HL-60 (cell line): Measurements from ENCODE around the gene RAB11B.

Source experiments
- POLR2AphosphoS5 ChIP-seq: IDR thresholded peaks from 2 replicates; pipeline ENCODE4 v1.6.1; 2012; ENCODE audit warnings: low read depth
- SPI1 ChIP-seq: IDR thresholded peaks from 2 replicates; pipeline ENCODE4 v1.6.1; 2012; ENCODE audit warnings: low read depth, mild to moderate bottlenecking, borderline replicate concordance
- TF ChIP-seq, protein P1 (sequence below): IDR thresholded peaks from one replicate; pipeline ENCODE4 v1.5.1; 2011; ENCODE audit warnings: low read length, control low read depth, inconsistent platforms; ENCODE audit not compliant: insufficient read depth

DNA sequence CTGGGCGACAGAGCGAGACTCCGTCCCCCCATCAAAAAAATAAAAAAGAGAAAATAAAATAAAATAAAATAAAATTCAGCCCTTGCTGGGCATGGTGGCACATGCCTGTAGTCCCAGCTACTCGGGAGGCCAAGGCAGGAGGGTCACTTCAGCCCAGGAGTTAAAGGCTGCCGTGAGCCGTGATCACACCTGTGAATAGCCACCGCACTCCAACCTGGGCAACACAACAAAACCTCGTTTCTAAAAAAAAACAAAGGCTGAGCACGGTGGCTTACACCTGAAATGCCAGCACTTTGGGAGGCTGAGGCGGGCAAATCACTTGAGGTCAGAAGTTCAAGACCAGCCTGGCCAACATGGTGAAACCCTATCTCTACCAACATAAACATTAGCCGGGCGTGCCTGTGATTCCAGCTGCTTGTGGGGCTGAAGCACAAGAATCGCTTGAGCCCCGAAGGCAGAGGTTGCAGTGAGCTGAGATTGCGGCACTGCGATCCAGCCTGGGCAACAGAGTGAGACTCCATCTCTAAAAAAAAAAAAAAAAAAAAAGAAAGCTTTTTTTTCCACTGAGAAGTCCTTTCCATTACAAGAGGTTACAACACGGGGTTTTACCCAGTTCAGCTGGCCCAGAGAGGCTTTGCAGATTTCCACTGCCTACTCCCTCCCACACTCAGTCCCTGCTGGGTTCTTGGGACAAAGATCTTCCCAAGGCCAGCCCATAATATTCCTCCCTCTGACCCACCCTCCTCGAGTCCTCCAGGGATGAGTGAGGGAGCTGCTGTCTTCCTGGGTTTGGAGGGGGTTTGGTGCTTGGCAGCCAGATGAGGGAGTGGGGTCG, 19.8 kb upstream of the RAB11B start:
- TF ChIP-seq, protein P1, sequence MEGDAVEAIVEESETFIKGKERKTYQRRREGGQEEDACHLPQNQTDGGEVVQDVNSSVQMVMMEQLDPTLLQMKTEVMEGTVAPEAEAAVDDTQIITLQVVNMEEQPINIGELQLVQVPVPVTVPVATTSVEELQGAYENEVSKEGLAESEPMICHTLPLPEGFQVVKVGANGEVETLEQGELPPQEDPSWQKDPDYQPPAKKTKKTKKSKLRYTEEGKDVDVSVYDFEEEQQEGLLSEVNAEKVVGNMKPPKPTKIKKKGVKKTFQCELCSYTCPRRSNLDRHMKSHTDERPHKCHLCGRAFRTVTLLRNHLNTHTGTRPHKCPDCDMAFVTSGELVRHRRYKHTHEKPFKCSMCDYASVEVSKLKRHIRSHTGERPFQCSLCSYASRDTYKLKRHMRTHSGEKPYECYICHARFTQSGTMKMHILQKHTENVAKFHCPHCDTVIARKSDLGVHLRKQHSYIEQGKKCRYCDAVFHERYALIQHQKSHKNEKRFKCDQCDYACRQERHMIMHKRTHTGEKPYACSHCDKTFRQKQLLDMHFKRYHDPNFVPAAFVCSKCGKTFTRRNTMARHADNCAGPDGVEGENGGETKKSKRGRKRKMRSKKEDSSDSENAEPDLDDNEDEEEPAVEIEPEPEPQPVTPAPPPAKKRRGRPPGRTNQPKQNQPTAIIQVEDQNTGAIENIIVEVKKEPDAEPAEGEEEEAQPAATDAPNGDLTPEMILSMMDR: no peak
- no peak for TF ChIP-seq SPI1
- TF ChIP-seq POLR2AphosphoS5: no peak
